Tibial artery (tissue), 4 donors: ENCODE data around the gene THOC1.

Experiments used
- DNase-seq, 2 donors: peaks; one replicate each; pipeline ENCODE4 v3.0.0-alpha.2; 2019
- H3K27ac ChIP-seq, 2 donors: fragments of 200-600 bp; sonication (generic) in 1 of 2; 1 replicate in 1 of 2; 2 replicates in 1 of 2; pipeline ENCODE4 v1.5.1; 2018 to 2019; ENCODE audit warnings: mild to moderate bottlenecking in 1 of 2
- H3K27me3 ChIP-seq, 2 donors: fragments of 200-600 bp; sonication (generic) in 1 of 2; one replicate each; pipeline versions ENCODE4 v1.5.1 to v1.6.0; 2016 to 2019
- H3K36me3 ChIP-seq, 3 donors: fragments of 200-600 bp; sonication (generic) in 2 of 3; one replicate each; pipeline ENCODE4 v1.5.1; 2016 to 2019; ENCODE audit warnings: mild to moderate bottlenecking in 2 of 3
- H3K4me1 ChIP-seq, 4 donors: fragments of 200-600 bp; sonication (generic) in 2 of 4; 1 replicate in 3 of 4; 2 replicates in 1 of 4; pipeline ENCODE4 v1.5.1; 2016 to 2019
- H3K4me3 ChIP-seq, 2 donors: fragments of 200-600 bp; sonication (generic) in 1 of 2; 1 replicate in 1 of 2; 2 replicates in 1 of 2; pipeline ENCODE4 v1.5.1; 2018 to 2019; ENCODE audit warnings: mild to moderate bottlenecking in 2 of 2
- H3K9me3 ChIP-seq, 3 donors: fragments of 200-600 bp; sonication (generic) in 1 of 3; one replicate each; pipeline ENCODE4 v1.5.1; 2016 to 2019
- intact Hi-C: fragments of 100-400 bp; cut with DNase I; formaldehyde crosslinking; loops from one replicate; pipeline ENCODE4 v1.15.0; 2023; ENCODE audit warnings: low total_unique reads
- TF ChIP-seq, protein P1 (sequence below), 2 experiments: fragments of 200-600 bp in 1 of 2; fragments of 450-650 bp in 1 of 2; IDR thresholded peaks; one replicate each; pipeline ENCODE4 v1.5.1; 2017 to 2019; ENCODE audit warnings: antibody characterized with exemption in 2 of 2, mild to moderate bottlenecking in 1 of 2, moderate library complexity in 1 of 2

The THOC1 gene

GRCh38 chr18:289026-289425 is 21.2 kb upstream of the THOC1 start:
- TF ChIP-seq, protein P1, sequence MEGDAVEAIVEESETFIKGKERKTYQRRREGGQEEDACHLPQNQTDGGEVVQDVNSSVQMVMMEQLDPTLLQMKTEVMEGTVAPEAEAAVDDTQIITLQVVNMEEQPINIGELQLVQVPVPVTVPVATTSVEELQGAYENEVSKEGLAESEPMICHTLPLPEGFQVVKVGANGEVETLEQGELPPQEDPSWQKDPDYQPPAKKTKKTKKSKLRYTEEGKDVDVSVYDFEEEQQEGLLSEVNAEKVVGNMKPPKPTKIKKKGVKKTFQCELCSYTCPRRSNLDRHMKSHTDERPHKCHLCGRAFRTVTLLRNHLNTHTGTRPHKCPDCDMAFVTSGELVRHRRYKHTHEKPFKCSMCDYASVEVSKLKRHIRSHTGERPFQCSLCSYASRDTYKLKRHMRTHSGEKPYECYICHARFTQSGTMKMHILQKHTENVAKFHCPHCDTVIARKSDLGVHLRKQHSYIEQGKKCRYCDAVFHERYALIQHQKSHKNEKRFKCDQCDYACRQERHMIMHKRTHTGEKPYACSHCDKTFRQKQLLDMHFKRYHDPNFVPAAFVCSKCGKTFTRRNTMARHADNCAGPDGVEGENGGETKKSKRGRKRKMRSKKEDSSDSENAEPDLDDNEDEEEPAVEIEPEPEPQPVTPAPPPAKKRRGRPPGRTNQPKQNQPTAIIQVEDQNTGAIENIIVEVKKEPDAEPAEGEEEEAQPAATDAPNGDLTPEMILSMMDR (IDR thresholded peaks at IDR 0.05) = no peak
- Histone ChIP-seq H3K4me3 (no peak overlapping the region), H3K9me3 (no peaks in the 10 kb centered on the region), H3K36me3 (no peaks in the 10 kb centered on the region), H3K27me3 (peaks cover 0 to 3% of the 10 kb centered on the region in 2 donors), H3K27ac (no peak overlapping the region), H3K4me1 (no peaks in the 10 kb centered on the region)
- intact Hi-C loops = loop anchor here (10.0 kb wide), 1 partner anchor 326 kb away; no protein-coding TSS in a partner anchor
- no peak for DNase-seq

- no peak overlapping the region for H3K27ac ChIP-seq
- H3K27me3 ChIP-seq = peaks cover 0 to 3% of the 10 kb centered on the region in 2 donors
- H3K36me3 ChIP-seq = no peaks in the 10 kb centered on the region
- TF ChIP-seq, protein P1 (IDR thresholded peaks at IDR 0.05) = peak; percentile 44 to 53
- DNase-seq = no peak
- H3K9me3 ChIP-seq = no peaks in the 10 kb centered on the region
- no peak overlapping the region for H3K4me3 ChIP-seq
- intact Hi-C loops = loop anchor here (10.0 kb wide), 1 partner anchor 328 kb away; no protein-coding TSS in a partner anchor
- no peaks in the 10 kb centered on the region for H3K4me1 ChIP-seq
Observed at GRCh38 chr18:286515-287310, 18.9 kb upstream of the THOC1 start.

- intact Hi-C loops = loop anchor here (10.0 kb wide), 1 partner anchor 329 kb away; no protein-coding TSS in a partner anchor
- TF ChIP-seq, protein P1 (IDR thresholded peaks at IDR 0.05) = no peak
- Histone ChIP-seq H3K4me1 (no peaks in the 10 kb centered on the region), H3K4me3 (no peak overlapping the region), H3K27me3 (peaks cover 0 to 3% of the 10 kb centered on the region in 2 donors), H3K27ac (no peak overlapping the region), H3K36me3 (no peaks in the 10 kb centered on the region), H3K9me3 (no peaks in the 10 kb centered on the region)
- DNase-seq = no peak
Observed at GRCh38 chr18:285817-286216, 18.0 kb upstream of the THOC1 start.

DNA sequence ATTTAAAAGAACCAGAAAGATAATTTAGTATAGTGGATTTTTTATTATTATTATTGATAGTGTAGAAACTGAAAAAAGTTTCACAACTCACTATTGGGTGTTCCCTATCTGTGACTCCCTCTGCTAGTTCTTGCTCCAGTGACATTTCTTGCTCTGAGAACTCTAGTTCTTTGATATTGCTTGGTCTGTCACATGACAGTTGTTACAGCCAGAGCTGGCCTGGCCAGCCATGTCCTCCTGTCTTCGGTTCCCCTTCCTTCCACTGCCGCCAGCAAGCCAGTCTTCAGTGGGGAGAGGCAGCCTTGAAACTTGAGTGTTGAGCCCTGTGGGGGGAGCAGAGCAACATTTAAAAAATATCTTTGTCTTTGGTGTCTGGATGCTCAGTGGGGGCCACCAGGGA is 7.6 kb upstream of the THOC1 start:
- Histone ChIP-seq H3K36me3 (no peaks in the 10 kb centered on the region), H3K9me3 (peaks cover 0 to 12% (median 7%) of the 10 kb centered on the region in 3 donors), H3K27me3 (no peaks in the 10 kb centered on the region), H3K27ac (no peak overlapping the region), H3K4me3 (no peak overlapping the region), H3K4me1 (no peaks in the 10 kb centered on the region)
- TF ChIP-seq, protein P1 (IDR thresholded peaks at IDR 0.05) = no peak
- DNase-seq = no peak
- intact Hi-C loops = no loop called here

DNA sequence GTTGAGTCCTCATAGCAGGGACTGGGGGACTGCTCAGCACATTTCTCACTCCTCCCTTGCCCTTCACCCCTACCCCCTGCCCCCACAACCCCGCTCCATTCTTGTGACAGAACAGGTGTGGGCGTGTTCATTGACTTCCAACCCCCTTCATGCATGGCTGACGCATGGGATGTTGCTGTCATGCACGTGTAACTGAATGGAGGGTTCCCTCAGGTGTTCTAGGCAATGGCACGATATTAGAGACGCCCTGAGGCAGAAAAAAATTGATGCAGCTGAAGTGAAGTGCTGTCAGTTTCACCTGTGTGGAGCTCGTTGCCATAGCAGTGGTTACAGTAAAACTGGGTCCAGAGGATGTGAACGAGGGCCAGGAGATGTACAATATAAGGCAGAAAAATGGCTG is 6.5 kb upstream of the THOC1 start:
- H3K36me3 ChIP-seq = no peaks in the 10 kb centered on the region
- H3K27ac ChIP-seq = no peak overlapping the region
- H3K4me3 ChIP-seq = no peak overlapping the region
- peaks cover 0 to 12% (median 7%) of the 10 kb centered on the region in 3 donors for H3K9me3 ChIP-seq
- intact Hi-C loops = no loop called here
- no peaks in the 10 kb centered on the region for H3K27me3 ChIP-seq
- no peak for DNase-seq
- H3K4me1 ChIP-seq = peaks cover 0 to under 1% (median under 1%) of the 10 kb centered on the region in 4 donors
- TF ChIP-seq, protein P1 (IDR thresholded peaks at IDR 0.05) = no peak
